Transverse colon (tissue), 4 donors: ENCODE data around the gene TCN2. TPM values are rescaled to one million over a fixed set of nuclear protein-coding genes. Genes with fewer than 3 reads are reported as not detected.

Source experiments
- DNase-seq: peaks from one replicate; pipeline ENCODE4 v3.0.0-alpha.2; 2019
- H3K27ac ChIP-seq, 4 donors: fragments of 200-600 bp; sonication (generic); 2 replicates each; pipeline ENCODE4 v1.5.1; 2016 to 2018; ENCODE audit warnings: inconsistent platforms in 4 of 4
- H3K27me3 ChIP-seq: fragments of 200-600 bp; sonication (generic); 2 replicates; pipeline ENCODE4 v1.5.1; 2017; ENCODE audit warnings: inconsistent platforms
- H3K36me3 ChIP-seq, 4 donors: fragments of 200-600 bp; sonication (generic); 2 replicates each; pipeline ENCODE4 v1.5.1; 2017 to 2019; ENCODE audit warnings: inconsistent platforms in 4 of 4
- H3K4me1 ChIP-seq, 4 donors: fragments of 200-600 bp; sonication (generic); 2 replicates each; pipeline ENCODE4 v1.5.1; 2017 to 2020; ENCODE audit warnings: inconsistent platforms in 4 of 4
- H3K4me3 ChIP-seq, 4 donors: fragments of 200-600 bp; sonication (generic); 1 replicate in 1 of 4; 2 replicates in 3 of 4; pipeline versions ENCODE4 v1.5.1 to v1.6.1; 2017 to 2019; ENCODE audit warnings: inconsistent platforms in 4 of 4
- H3K9me3 ChIP-seq, 2 donors: fragments of 200-600 bp; sonication (generic); 2 replicates each; pipeline ENCODE4 v1.5.1; 2017 to 2019; ENCODE audit warnings: inconsistent platforms in 2 of 2
- CTCF ChIP-seq, 5 experiments: fragments of 200-600 bp in 3 of 5; fragments of 450-650 bp in 2 of 5; sonication (generic) in 3 of 5; IDR thresholded peaks; 1 replicate in 2 of 5; 2 replicates in 3 of 5; pipeline ENCODE4 v1.5.1; 2016 to 2017; ENCODE audit warnings: antibody characterized with exemption in 5 of 5, inconsistent platforms in 3 of 5, mild to moderate bottlenecking in 2 of 5, moderate library complexity in 1 of 5
- EP300 ChIP-seq: sonication (generic); formaldehyde crosslinking; IDR thresholded peaks from one replicate; pipeline ENCODE4 v1.6.1; 2017; ENCODE audit warnings: antibody characterized with exemption, low read depth
- POLR2A ChIP-seq: fragments of 450-650 bp; IDR thresholded peaks from one replicate; pipeline ENCODE4 v1.6.1; 2016; ENCODE audit warnings: antibody characterized with exemption, mild to moderate bottlenecking, moderate library complexity
- POLR2AphosphoS5 ChIP-seq, 3 donors: sonication (generic); formaldehyde crosslinking; IDR thresholded peaks; one replicate each; pipeline ENCODE4 v1.6.1; 2016; ENCODE audit warnings: antibody characterized with exemption in 3 of 3
- WGBS, 2 donors: methylation state at CpG; one replicate each; pipeline ENCODE4 v1.1.5; 2018; ENCODE audit warnings: low coverage in 1 of 2; 5-methylcytosine and 5-hydroxymethylcytosine counted together
- in situ Hi-C, 4 donors: fragments of 200-750 bp; cut with MboI; loops; one replicate each; pipeline versions ENCODE4 v1.15.0 to v1.15.1; 2017; ENCODE audit warnings: low sequenced_read_pairs in 3 of 4, low pct_ligation_motif_present in 1 of 4, low pct_unique_long_range_greater_than_20kb in 1 of 4
- intact Hi-C: fragments of 100-400 bp; cut with DNase I; formaldehyde crosslinking; loops from one replicate; pipeline ENCODE4 v1.15.1; 2023; ENCODE audit warnings: low total_unique reads
- total RNA-seq, 4 donors: library from RNA; depleted of rRNA; stranded (reverse); fragments of >200 nt; gene quantifications; one replicate each; pipeline ENCODE4 v1.1.0, GENCODE V29; 2016

TCN2 gene
- total RNA-seq, 4 donors from 2014 or later = 16.5 to 63.8 (median 28.4) TPM

- in situ Hi-C loops = no loop called here
- H3K9me3 ChIP-seq = no peaks in the 10 kb centered on the region
- no peak overlapping the region for H3K27ac ChIP-seq
- peaks cover 0 to 9% (median 3%) of the 10 kb centered on the region in 4 donors for H3K4me1 ChIP-seq
- DNase-seq = no peak
- no peaks in the 10 kb centered on the region for H3K27me3 ChIP-seq
- H3K4me3 ChIP-seq = no peak overlapping the region
- H3K36me3 ChIP-seq = peaks cover 0 to 84% (median 44%) of the 10 kb centered on the region in 4 donors
- 87% methylated on average over 5 of the region's 6 CpGs; no CpG with 5 or more reads in 1 of the 2 donors for WGBS, 2 donors
- no peak for TF ChIP-seq EP300
- TF ChIP-seq POLR2AphosphoS5 (IDR thresholded peaks at IDR 0.05) = no peak
- no peak for TF ChIP-seq CTCF (IDR thresholded peaks at IDR 0.05)
- TF ChIP-seq POLR2A = no peak
- intact Hi-C loops = no loop called here
Observed at GRCh38 chr22:30580896-30581295, 26.1 kb upstream of the TCN2 start.

GRCh38 chr22:30582051-30582450 lies 24.9 kb upstream of the TCN2 start:
- Histone ChIP-seq H3K27ac (no peak overlapping the region), H3K36me3 (peaks cover 0 to 90% (median 48%) of the 10 kb centered on the region in 4 donors), H3K4me3 (no peak overlapping the region), H3K27me3 (no peaks in the 10 kb centered on the region), H3K4me1 (no peaks in the 10 kb centered on the region), H3K9me3 (no peaks in the 10 kb centered on the region)
- in situ Hi-C loops = no loop called here
- no peak for DNase-seq
- intact Hi-C loops = no loop called here
- 96% methylated on average over 6 of the region's 6 CpGs; no CpG with 5 or more reads in 1 of the 2 donors for WGBS, 2 donors
- TF ChIP-seq POLR2A (no peak), EP300 (no peak), POLR2AphosphoS5 (IDR thresholded peaks at IDR 0.05) (no peak), CTCF (IDR thresholded peaks at IDR 0.05) (no peak)

- no peaks in the 10 kb centered on the region for H3K9me3 ChIP-seq
- peaks cover 0 to 93% (median 48%) of the 10 kb centered on the region in 4 donors for H3K36me3 ChIP-seq
- no peaks in the 10 kb centered on the region for H3K27me3 ChIP-seq
- in situ Hi-C loops = no loop called here
- intact Hi-C loops = no loop called here
- DNase-seq = no peak
- no peaks in the 10 kb centered on the region for H3K4me1 ChIP-seq
- 85% methylated on average over 12 of the region's 13 CpGs; no CpG with 5 or more reads in 1 of the 2 donors for WGBS, 2 donors
- no peak for TF ChIP-seq EP300
- no peak for TF ChIP-seq POLR2AphosphoS5 (IDR thresholded peaks at IDR 0.05)
- TF ChIP-seq CTCF (IDR thresholded peaks at IDR 0.05) = no peak
- TF ChIP-seq POLR2A = no peak
- no peak overlapping the region for H3K27ac ChIP-seq
- no peak overlapping the region for H3K4me3 ChIP-seq
Observed at GRCh38 chr22:30582788-30583545, 24.0 kb upstream of the TCN2 start.

- no peaks in the 10 kb centered on the region for H3K27me3 ChIP-seq
- H3K36me3 ChIP-seq = peaks cover 0 to 88% (median 42%) of the 10 kb centered on the region in 4 donors
- in situ Hi-C loops (no loop called here), intact Hi-C loops (no loop called here)
- WGBS, 2 donors = 90 to 91% methylated on average over 4 to 15 of the region's 15 CpGs
- H3K4me3 ChIP-seq = no peak overlapping the region
- H3K4me1 ChIP-seq = no peaks in the 10 kb centered on the region
- TF ChIP-seq EP300 (no peak), POLR2A (no peak), POLR2AphosphoS5 (IDR thresholded peaks at IDR 0.05) (no peak), CTCF (IDR thresholded peaks at IDR 0.05) (no peak)
- H3K9me3 ChIP-seq = no peaks in the 10 kb centered on the region
- no peak overlapping the region for H3K27ac ChIP-seq
- no peak for DNase-seq
Observed at GRCh38 chr22:30584441-30584840, 22.5 kb upstream of the TCN2 start.
